Subcutaneous abdominal adipose tissue (tissue), 5 donors: ENCODE data around the gene LMCD1.
"Not testable (repeated sequence)": the region's sequence is repeated elsewhere in the genome, so short reads cannot be mapped to it uniquely, and the experiment has no call there.

Experiments used
- H3K27ac ChIP-seq: one replicate; pipeline ENCODE4 v1.7.0; 2013; ENCODE audit warnings: low read depth, mild to moderate bottlenecking, inconsistent platforms, low read length, moderate library complexity
- H3K27me3 ChIP-seq, 5 donors: one replicate each; pipeline ENCODE4 v1.7.0; 2013; ENCODE audit warnings: low read length in 5 of 5, inconsistent platforms in 1 of 5; ENCODE audit not compliant: control insufficient read depth in 5 of 5, insufficient read depth in 4 of 5
- H3K36me3 ChIP-seq, 5 donors: one replicate each; pipeline ENCODE4 v1.7.0; 2013; ENCODE audit warnings: low read length in 5 of 5; ENCODE audit not compliant: control insufficient read depth in 5 of 5, insufficient read depth in 5 of 5
- H3K4me1 ChIP-seq, 5 donors: one replicate each; pipeline ENCODE4 v1.7.0; 2013; ENCODE audit warnings: low read length in 5 of 5, mild to moderate bottlenecking in 3 of 5, moderate library complexity in 1 of 5; ENCODE audit not compliant: control insufficient read depth in 5 of 5, insufficient read depth in 5 of 5
- H3K4me3 ChIP-seq, 5 donors: one replicate each; pipeline ENCODE4 v1.7.0; 2013; ENCODE audit warnings: low read length in 5 of 5, low read depth in 1 of 5
- H3K9ac ChIP-seq, 5 donors: one replicate each; pipeline ENCODE4 v1.7.0; 2013; ENCODE audit warnings: low read length in 5 of 5, mild to moderate bottlenecking in 4 of 5, moderate library complexity in 3 of 5
- H3K9me3 ChIP-seq, 5 donors: one replicate each; pipeline ENCODE4 v1.7.0; 2013; ENCODE audit warnings: low read length in 5 of 5; ENCODE audit not compliant: control insufficient read depth in 5 of 5
- donor health status: healthy.
- donor health status: healthy.
- donor health status: healthy.
- donor health status: healthy.
- donor health status: healthy.

LMCD1 gene

DNA sequence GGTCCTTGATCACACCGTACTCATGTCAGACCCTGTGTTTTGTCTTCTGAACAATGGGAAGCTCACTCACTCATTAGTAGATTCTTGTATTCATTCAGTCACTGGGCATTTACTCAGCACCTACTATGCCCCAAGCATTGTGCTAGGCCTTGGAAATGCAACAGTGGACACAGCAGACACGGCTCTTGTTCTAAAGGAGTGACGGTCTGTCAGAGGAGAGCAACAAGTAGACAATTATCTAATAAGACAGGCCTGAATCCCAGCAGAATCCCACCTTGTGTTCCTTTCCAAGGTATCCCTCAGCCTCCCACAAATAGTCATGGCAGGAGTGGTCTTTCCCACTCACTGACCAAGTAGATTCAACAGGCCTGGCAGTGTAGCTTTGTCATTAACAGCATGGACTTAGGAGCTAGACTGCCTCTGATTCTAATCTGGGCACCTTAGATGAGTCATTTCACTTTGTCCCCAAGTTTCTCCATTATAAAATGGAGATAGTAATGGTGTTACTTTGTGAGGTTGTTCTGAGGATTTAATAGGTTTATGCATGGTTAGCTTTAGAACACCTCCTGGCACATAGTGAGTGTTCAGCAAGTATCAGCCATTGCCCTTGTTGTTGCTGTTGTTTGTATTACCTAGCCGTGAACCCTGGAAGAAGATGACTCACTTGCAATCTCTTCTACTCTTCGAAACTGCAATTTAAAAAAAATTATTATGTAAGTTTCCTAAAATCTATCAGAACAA, 73.9 kb downstream of the LMCD1 start:
- Histone ChIP-seq H3K4me3 (no peak overlapping the region), H3K36me3 (peaks cover 8 to 43% (median 30%) of the 10 kb centered on the region in 5 donors), H3K9me3 (no peaks in the 10 kb centered on the region), H3K9ac (no peak overlapping the region), H3K4me1 (peaks cover 0 to 32% (median 26%) of the 10 kb centered on the region in 5 donors), H3K27ac (no peak overlapping the region), H3K27me3 (no peaks in the 10 kb centered on the region)

DNA sequence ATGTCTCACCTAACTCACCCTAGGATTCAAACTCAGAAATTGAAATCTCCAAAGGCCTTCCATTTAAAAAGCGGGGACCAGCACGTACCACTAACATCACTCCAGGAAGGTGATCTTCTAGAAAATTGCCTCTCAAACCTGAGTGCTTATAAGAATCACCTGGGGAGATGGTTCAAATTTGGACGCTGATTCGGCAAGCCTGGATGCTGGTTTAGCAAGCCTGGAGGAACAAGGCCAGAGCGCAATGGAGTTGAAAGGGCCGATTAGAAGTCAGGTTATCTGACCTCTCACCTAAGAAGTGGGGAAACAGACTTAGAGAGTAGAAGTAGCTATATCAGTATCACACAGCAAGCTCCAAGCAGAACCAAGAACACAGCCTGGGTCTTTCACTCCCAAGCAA, 74.8 kb downstream of the LMCD1 start:
- Histone ChIP-seq H3K9me3 (no peaks in the 10 kb centered on the region), H3K4me3 (no peak overlapping the region), H3K9ac (no peak overlapping the region), H3K36me3 (peaks cover 5 to 34% (median 26%) of the 10 kb centered on the region in 5 donors), H3K4me1 (peaks cover 0 to 23% (median 20%) of the 10 kb centered on the region in 5 donors), H3K27ac (peak overlapping the region; percentile 9), H3K27me3 (no peaks in the 10 kb centered on the region)

DNA sequence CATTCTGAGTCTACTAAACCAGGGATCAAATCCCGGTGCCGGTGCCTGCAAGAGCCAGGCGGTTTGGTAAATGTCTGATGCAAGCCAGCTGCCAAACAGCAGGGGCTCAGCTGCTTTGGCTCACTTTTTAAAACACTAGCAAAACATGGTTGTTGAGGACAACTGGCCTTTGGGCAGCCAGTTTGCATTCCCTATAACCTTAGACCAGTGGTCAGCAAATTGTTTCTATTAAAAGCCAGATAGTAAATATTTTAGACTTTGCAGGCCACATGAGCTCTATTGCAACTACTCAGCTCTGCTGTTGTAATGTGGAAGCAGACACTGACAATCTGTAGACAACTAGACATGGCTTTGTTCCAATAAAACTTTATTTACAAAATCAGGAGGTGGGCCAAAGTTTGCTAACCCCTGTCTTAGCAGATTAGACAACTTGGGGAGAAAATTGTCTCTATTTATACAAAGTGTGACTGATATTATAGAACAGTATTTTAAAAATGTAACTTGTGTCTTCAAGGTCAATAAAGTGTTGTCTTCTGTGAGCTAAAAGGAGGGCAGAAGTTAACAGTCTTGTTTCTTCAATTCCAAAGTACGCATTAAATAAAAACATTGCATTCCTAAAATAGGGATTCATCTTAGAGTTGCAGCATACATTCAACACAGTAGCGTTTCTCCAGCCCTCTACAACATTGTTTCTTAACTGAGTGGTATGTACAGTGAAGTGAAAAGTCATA, 75.4 kb downstream of the LMCD1 start:
- H3K9me3 ChIP-seq, result no peaks in the 10 kb centered on the region
- H3K4me1 ChIP-seq, result peaks cover 0 to 22% (median 18%) of the 10 kb centered on the region in 5 donors
- H3K9ac ChIP-seq, result no peak overlapping the region
- no peaks in the 10 kb centered on the region for H3K27me3 ChIP-seq
- H3K27ac ChIP-seq, result peak overlapping the region; percentile 9
- peaks cover 4 to 30% (median 25%) of the 10 kb centered on the region in 5 donors for H3K36me3 ChIP-seq
- no peak overlapping the region for H3K4me3 ChIP-seq

DNA sequence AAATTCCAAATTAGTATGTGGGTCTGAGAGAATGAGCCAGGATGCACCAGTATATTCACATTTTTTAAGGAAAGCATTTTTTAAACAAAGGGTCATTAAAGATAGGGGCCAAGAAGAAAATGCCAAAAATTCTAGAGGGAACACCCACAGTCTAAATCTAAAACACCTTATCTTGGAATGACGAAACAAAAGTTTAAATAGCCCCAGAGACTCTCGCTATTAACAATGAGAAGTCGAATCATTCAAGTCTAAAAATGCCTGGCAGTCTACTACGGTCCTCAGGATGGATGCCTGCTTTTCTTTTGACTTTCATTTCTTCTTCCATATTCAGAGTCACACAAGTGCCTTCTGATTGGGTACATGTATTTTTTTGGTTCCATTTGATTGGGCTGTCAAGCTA, 76.7 kb downstream of the LMCD1 start:
- Histone ChIP-seq H3K9ac (no peak overlapping the region), H3K4me3 (no peak overlapping the region), H3K27me3 (no peaks in the 10 kb centered on the region), H3K27ac (no peak overlapping the region), H3K4me1 (peaks cover 0 to 17% (median 15%) of the 10 kb centered on the region in 5 donors), H3K9me3 (no peaks in the 10 kb centered on the region), H3K36me3 (peaks cover 3 to 27% (median 19%) of the 10 kb centered on the region in 5 donors)

DNA sequence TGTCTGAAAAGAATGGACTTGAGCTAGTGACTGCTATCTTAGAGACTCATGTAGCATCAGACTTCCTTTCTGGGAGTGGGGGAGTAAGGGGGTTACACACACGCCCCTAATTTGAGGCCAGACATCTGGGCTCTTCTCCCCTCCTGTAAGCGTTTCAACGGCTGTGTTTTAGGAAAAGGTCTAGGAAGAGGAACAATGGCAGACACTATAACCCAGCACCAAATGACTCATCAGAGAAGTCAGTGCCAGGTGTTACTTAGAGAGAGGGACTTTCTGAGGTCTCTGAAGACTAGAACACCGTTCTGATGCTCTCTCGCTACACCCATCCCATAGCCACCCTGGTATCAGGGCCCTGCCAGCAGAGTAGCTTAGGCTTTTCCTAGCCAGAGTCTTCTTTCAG, 77.5 kb downstream of the LMCD1 start:
- peaks cover 3 to 25% (median 19%) of the 10 kb centered on the region in 5 donors for H3K36me3 ChIP-seq
- no peak overlapping the region for H3K4me3 ChIP-seq
- H3K9me3 ChIP-seq, result no peaks in the 10 kb centered on the region
- H3K27me3 ChIP-seq, result no peaks in the 10 kb centered on the region
- H3K4me1 ChIP-seq, result peaks cover 0 to 9% (median 8%) of the 10 kb centered on the region in 5 donors
- no peak overlapping the region for H3K9ac ChIP-seq
- H3K27ac ChIP-seq, result no peak overlapping the region

GRCh38 chr3:8579943-8580342, 78.3 kb downstream of the LMCD1 start:
- Histone ChIP-seq H3K36me3 (peaks cover 3 to 20% (median 15%) of the 10 kb centered on the region in 5 donors), H3K4me3 (no peak overlapping the region), H3K9ac (no peak overlapping the region), H3K27ac (no peak overlapping the region), H3K9me3 (no peaks in the 10 kb centered on the region), H3K27me3 (no peaks in the 10 kb centered on the region), H3K4me1 (peaks cover 0 to 7% (median 3%) of the 10 kb centered on the region in 5 donors)

GRCh38 chr3:8580434-8580833, 78.8 kb downstream of the LMCD1 start:
- not testable (repeated sequence) for H3K4me3 ChIP-seq, H3K9ac ChIP-seq, H3K27me3 ChIP-seq, H3K27ac ChIP-seq, H3K4me1 ChIP-seq, H3K9me3 ChIP-seq
- peaks cover under 1 to 15% (median 10%) of the 10 kb centered on the region in 5 donors for H3K36me3 ChIP-seq

- H3K27me3 ChIP-seq, result no peaks in the 10 kb centered on the region
- H3K9ac ChIP-seq, result no peak overlapping the region
- H3K4me3 ChIP-seq, result no peak overlapping the region
- H3K27ac ChIP-seq, result no peak overlapping the region
- H3K4me1 ChIP-seq, result peaks cover 0 to 7% (median 2%) of the 10 kb centered on the region in 5 donors
- H3K36me3 ChIP-seq, result peaks cover 0 to 5% (median 4%) of the 10 kb centered on the region in 5 donors
- H3K9me3 ChIP-seq, result no peaks in the 10 kb centered on the region
Measured at GRCh38 chr3:8581373-8581772, 79.8 kb downstream of the LMCD1 start.

GRCh38 chr3:8581806-8582445, 80.3 kb downstream of the LMCD1 start:
- H3K27ac ChIP-seq, result no peak overlapping the region
- H3K4me3 ChIP-seq, result no peak overlapping the region
- H3K9ac ChIP-seq, result no peak overlapping the region
- H3K4me1 ChIP-seq, result peaks cover 0 to 2% (median 2%) of the 10 kb centered on the region in 5 donors
- H3K36me3 ChIP-seq, result peaks cover 0 to 3% (median 0%) of the 10 kb centered on the region in 5 donors
- H3K27me3 ChIP-seq, result no peaks in the 10 kb centered on the region
- no peaks in the 10 kb centered on the region for H3K9me3 ChIP-seq

GRCh38 chr3:8584661-8585060, 83.0 kb downstream of the LMCD1 start:
- Histone ChIP-seq H3K9me3 (no peaks in the 10 kb centered on the region), H3K4me1 (peaks cover 0 to 2% (median 0%) of the 10 kb centered on the region in 5 donors), H3K4me3 (no peak overlapping the region), H3K9ac (no peak overlapping the region), H3K36me3 (no peaks in the 10 kb centered on the region), H3K27me3 (no peaks in the 10 kb centered on the region), H3K27ac (no peak overlapping the region)
